Body of pancreas (tissue), 4 donors: Measurements from ENCODE around the gene PAN2.

Source experiments
- CTCF ChIP-seq, 7 experiments: fragments of 450-650 bp in 4 of 7; fragments of 200-600 bp in 3 of 7; sonication (generic) in 3 of 7; IDR thresholded peaks; one replicate each; pipeline ENCODE4 v1.5.1; 2016 to 2019; ENCODE audit warnings: antibody characterized with exemption in 7 of 7
- POLR2A ChIP-seq, 3 donors: fragments of 450-650 bp; IDR thresholded peaks; one replicate each; pipeline ENCODE4 v1.6.1; 2016; ENCODE audit warnings: antibody characterized with exemption in 3 of 3, mild to moderate bottlenecking in 2 of 3

- TF ChIP-seq CTCF (IDR thresholded peaks at IDR 0.05) (no peak), POLR2A (IDR thresholded peaks at IDR 0.05) (no peak)
Observed at GRCh38 chr12:56337753-56338251, 4.0 kb upstream of the PAN2 start.
